Gastrocnemius medialis (tissue), 4 donors: Measurements from ENCODE around the gene MARK3.

Experiments
- CTCF ChIP-seq, 5 experiments: fragments of 450-650 bp in 3 of 5; fragments of 200-600 bp in 2 of 5; sonication (generic) in 2 of 5; IDR thresholded peaks in 4 of 5; conservative IDR thresholded peaks in 1 of 5; 1 replicate in 4 of 5; 2 replicates in 1 of 5; pipeline ENCODE4 v1.5.1; 2016 to 2019; ENCODE audit warnings: antibody characterized with exemption in 5 of 5, mild to moderate bottlenecking in 3 of 5, moderate library complexity in 3 of 5
- POLR2A ChIP-seq, 2 donors: fragments of 450-650 bp; IDR thresholded peaks; one replicate each; pipeline ENCODE4 v1.6.1; 2017; ENCODE audit warnings: antibody characterized with exemption in 2 of 2, mild to moderate bottlenecking in 2 of 2, moderate library complexity in 2 of 2

- TF ChIP-seq CTCF (IDR thresholded peaks at IDR 0.05 in 4 of 5, conservative IDR thresholded peaks at IDR 0.05 in 1 of 5) (no peak), POLR2A (IDR thresholded peaks at IDR 0.05) (no peak)
These were observed 60.6 kb downstream of the MARK3 start for GRCh38 chr14:103445806-103446205.
